ENCODE results near the gene KHDRBS1.
"Not testable (repeated sequence)": the region's sequence is repeated elsewhere in the genome, so short reads cannot be mapped to it uniquely, and the experiment has no call there.

The KHDRBS1 gene, protein sequence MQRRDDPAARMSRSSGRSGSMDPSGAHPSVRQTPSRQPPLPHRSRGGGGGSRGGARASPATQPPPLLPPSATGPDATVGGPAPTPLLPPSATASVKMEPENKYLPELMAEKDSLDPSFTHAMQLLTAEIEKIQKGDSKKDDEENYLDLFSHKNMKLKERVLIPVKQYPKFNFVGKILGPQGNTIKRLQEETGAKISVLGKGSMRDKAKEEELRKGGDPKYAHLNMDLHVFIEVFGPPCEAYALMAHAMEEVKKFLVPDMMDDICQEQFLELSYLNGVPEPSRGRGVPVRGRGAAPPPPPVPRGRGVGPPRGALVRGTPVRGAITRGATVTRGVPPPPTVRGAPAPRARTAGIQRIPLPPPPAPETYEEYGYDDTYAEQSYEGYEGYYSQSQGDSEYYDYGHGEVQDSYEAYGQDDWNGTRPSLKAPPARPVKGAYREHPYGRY

GRCh38 chr1:32013386-32014198 is at the start of gene KHDRBS1:
Gene KHDRBS1, plus strand, starts transcription at chr1:32013868. Its CDS starts 128 bp downstream, at chr1:32013996.
- DNase-seq, result peak; percentile 99 to 100

DNA sequence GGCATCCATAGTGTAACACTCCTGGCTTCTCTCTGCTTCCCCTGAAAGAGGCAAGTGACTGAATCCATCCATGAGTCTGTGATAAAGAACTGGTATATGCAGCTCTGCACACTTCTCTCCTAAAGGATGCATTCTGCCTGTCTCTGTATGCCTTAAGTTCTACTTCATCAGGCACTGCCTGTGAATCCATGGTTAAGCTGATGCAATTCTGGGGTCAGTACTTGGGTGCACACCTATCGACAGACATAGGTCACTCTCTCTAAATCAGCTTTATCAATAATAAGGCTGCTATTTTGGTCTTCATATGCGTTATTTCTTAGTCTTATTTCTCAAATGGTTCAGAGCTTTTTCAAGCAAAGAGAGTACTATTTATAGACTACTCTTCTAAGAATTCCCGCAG is 42.8 kb upstream of the KHDRBS1 start:
- DNase-seq, result no peak

- DNase-seq, result no peak
Observed at GRCh38 chr1:31976401-31976800, 37.3 kb upstream of the KHDRBS1 start.

DNA sequence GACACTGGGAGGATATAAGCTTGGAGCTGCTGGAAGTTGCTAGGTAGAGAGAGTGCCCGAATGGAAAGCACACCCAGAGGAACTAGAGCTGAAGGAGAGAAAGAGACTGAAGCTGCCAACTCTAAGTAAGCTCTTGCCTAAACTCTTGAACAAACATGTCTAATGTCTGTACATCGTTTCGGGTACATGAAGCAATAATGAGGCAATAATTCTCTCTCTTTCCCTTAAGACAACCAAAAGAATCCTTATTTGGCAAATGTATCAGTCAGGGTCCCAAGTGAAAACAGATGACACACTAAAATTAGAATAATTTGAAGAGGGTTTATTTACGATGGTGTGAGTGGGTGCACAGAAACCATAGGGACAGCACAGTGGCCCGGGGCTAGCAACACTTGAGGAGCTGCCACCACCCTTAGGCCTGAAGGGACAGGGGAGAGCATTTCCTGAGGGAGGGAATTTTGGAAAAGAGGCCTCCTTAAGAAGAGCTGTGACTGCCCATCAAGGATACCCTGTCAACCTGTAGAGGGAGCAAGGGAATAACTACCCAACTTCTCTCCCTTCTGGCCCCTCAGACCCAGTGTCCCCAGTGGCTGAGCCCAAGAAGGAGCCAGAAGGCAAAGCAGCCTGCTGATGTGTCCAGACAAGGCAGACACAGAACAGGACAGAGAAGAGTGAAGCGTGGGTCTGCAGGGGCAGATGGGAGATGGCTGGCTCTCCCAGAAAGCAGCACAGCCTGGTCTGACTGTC is 36.1 kb upstream of the KHDRBS1 start:
- DNase-seq, result no peak

DNA sequence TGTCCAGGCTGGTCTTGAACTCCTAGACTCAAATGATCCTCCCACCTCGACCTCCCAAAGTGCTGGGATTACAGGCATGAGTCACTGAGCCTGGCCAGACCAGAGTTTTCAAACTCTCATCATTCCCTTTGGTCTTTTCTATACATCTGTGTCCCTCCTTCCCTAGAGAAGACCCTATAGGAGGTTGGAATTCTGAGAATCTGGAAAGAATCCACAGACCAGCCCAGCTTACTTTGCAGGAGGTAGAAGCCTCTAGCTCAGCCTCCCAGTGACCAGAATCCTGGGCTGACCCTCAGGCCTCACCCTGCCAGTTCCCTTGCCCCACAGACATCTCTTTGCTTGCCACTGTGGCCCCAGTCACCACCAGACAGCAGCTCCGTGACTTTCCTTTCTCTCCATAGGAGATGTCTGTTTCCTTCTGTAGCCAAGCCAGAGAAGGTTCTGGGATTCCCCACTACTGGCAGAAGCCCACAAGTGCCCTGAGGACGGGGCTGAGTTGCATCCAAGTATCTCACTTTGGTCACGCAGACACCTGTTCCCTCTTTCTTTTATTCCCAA is 34.7 kb upstream of the KHDRBS1 start:
- DNase-seq, result no peak

GRCh38 chr1:31980835-31981455 is 32.7 kb upstream of the KHDRBS1 start:
- DNase-seq, result no peak

GRCh38 chr1:31981456-31981839 is 32.2 kb upstream of the KHDRBS1 start:
- DNase-seq, result no peak

DNA sequence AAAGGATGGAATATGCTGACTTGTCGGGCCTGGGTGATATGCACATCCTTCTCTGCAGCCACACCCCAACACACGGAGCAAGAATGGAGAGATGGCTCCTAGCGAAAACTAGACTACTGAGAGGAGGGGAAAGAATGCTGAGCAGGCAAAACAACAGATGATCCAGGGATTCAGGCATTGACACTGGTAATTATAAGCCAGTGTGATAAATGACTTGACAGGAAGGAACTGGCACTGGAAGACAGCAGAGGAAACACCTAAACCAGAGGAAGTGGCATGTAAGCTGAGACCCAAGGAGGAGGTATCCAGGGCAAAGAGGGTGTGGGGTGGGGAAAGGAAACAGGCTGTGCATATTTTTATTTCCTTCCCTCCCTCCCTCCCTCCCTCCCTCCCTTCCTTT is 31.7 kb upstream of the KHDRBS1 start:
- DNase-seq, result peak; percentile 27 to 58

- DNase-seq, result peak; percentile 29 to 30
Observed at GRCh38 chr1:31984419-31985347, 29.0 kb upstream of the KHDRBS1 start.

DNA sequence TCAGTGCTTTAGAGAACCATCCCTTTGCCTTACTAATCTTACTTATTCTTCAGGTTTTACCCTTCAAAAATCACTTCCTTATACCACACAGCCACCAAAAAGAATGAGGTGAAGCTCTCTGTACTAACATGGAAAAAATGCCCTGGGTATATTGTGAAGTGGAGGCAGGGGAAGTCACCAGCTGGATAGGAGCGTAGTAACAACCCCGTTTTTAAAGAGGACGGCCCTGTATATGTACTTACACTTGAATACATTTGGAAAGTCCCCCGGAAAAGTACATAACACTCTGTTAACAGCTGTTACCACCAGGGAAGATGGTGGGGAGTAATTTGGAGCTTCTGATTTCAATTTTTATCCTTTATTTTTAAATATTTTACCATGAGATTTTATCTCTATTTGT is 28.2 kb upstream of the KHDRBS1 start:
- peak; percentile 11 to 49 for DNase-seq

- DNase-seq, result no peak
Observed at GRCh38 chr1:31987135-31987619, 26.5 kb upstream of the KHDRBS1 start.

- no peak for DNase-seq
Observed at GRCh38 chr1:31989964-31990363, 23.7 kb upstream of the KHDRBS1 start.

- no peak for DNase-seq
Observed at GRCh38 chr1:31991182-31991581, 22.5 kb upstream of the KHDRBS1 start.

DNA sequence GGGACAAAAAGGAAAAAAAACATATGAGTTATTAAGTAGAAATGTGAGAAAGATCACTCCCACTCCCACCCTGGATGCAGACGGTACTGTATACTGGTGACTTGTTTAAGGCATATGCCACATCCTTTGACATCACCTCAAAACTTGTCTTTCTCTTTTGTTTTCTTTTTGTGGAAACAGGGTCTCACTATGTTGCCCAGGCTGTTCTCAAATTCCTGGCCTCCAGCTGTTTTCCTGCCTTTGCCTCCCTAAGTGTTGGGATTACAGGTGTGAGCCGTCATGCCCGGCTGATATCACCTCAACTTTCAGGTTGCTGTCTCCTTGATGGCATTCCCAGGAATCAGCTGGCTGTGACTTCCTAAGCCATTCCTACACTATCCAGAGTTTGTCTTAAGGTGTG is 18.4 kb upstream of the KHDRBS1 start:
- no peak for DNase-seq

DNA sequence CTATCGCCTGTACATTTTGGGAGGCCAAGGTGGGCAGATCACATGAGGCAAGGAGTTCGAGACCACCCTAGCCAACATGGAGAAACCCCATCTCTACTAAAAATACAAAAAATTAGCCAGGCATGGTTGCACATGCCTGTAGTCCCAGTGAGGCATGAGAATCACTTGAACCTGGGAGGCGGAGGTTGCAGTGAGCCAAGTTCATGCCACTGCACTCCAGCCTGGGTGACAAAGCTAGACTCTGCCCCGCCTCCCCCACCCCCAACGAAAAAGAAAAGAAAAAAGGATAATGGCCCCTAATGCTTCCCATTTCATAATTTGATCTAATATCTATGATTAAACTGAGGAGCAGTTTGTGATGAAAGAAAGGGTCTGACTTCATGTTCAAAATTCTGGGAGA is 17.5 kb upstream of the KHDRBS1 start:
- DNase-seq, result not testable (repeated sequence)

DNA sequence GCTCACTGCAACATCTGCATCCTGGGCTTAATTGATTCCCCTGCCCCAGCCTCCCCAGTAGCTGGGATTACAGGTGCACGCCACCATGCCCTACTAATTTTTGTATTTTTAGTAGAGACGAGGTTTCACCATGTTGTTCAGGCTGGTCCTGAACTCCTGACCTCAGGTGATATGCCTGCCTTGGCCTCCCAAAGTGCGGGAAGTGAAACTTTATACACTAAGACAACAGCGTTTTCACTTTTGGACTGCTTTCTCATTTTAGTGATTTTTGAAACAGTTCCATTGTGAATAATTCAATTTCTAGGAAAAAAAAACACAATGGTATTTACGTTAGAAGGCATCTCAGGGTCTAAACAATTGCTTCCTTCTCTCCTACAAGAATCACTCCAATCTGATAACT is 11.8 kb upstream of the KHDRBS1 start:
- DNase-seq, result no peak

- DNase-seq, result not testable (repeated sequence)
Observed at GRCh38 chr1:32002285-32002684, 11.4 kb upstream of the KHDRBS1 start.

DNA sequence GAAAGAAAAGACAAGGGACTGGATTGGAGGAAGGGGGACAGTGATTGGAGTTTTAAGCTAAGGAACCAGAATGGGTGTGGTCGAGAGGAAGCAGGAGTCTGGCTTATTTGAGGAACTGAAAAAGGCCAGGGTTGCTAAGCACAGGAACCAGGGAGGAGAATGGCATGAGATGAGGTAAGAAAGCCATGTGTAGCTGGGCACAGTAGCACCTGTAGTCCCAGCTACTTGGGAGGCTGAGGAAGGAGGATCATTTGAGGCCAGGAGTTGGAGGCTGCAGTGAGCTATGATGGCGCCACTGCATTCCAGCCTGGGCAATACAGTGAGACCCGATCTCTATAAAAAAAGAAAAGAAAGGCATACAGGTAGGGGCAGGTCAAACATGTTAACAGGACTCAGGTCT is 8.1 kb upstream of the KHDRBS1 start:
- peak in 1 of 2 donors; percentile 42 for DNase-seq

DNA sequence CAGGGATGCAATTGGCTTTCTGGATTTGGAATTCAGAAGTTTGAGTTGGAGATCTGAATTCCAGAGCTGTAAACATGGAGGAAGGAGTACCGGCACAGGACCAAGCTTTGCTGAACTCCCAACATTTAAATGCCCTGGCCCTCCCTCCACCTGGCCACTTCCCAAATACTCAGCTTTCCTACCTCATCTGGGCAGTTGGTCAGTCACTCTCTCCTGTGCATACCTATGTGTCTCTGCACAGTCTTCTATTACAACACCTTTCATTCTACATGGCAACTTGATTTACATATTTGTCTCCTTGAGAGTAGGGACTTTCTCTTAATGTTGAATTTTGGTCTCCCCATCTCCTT is 6.1 kb upstream of the KHDRBS1 start:
- DNase-seq, result no peak

DNA sequence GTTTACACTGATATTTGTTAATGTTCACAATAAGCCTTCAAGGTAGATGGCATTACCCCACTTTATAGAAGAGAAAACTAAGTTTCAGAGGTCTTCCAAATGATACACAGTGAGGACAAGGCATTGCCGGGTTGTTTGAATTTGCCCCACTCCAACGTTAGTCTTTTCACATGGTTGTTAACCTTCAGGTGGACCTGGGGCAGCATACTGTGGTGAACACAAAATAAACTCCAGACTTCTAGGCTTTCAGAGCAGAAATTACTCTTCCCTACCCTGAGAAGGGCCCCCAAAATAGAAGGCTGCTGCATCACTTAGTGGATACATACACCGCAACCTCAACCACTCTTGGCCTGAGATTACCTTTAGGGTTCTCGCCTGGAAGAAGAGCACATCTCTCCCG is 3.4 kb upstream of the KHDRBS1 start:
- no peak for DNase-seq

DNA sequence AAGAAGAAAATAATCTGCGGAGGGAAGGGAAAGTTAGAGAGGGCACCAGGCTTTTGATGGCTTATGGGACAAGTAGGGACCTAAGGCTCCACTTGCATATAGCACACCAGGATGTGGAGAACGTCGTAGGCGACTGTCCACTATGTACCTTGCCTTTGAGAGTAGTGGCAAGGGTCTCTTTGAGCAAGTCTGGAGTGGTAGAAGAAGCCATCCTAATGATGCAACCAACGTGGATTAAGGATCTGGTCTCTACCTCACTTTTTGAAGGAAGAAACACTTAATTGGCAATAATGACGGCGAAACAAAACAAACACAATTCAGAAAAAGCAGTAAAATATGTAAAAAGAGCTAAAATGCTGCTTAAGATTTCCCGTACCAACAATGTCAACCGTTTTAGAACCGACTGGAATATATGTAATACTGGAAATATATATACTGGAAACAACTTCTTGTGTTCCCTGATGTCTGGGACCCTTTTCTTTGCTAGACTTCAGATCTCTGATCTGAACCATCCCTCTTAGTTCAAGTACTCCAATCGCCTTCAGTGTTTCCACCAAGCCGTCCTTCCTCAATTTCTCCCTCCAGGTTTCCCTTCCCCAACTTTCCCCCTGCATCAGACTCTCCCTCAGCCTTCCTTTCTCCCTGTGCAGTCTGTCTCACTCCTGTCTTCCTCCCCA is 821 bp upstream of the KHDRBS1 start:
- no peak for DNase-seq
